Mucosa of descending colon (tissue), 3 donors: Measurements from ENCODE around the gene KDM8. TPM values are rescaled to one million over a fixed set of nuclear protein-coding genes. Genes with fewer than 3 reads are reported as not detected.

ENCODE experiments used
- ATAC-seq: fragments of 200-7000 bp; cut with Tn5 transposase; one replicate; pipeline ENCODE4 v1.9.1; 2020; ENCODE audit warnings: mild to moderate bottlenecking, moderate library complexity
- DNase-seq, 3 donors: peaks; one replicate each; pipeline ENCODE4 v3.0.0-alpha.2; 2020
- H3K36me3 ChIP-seq: fragments of 200-600 bp; one replicate; pipeline ENCODE4 v1.8.0; 2021; ENCODE audit warnings: low read depth, mild to moderate bottlenecking
- H3K4me1 ChIP-seq: fragments of 200-600 bp; one replicate; pipeline ENCODE4 v1.8.0; 2021; ENCODE audit warnings: low read depth, mild to moderate bottlenecking
- H3K4me3 ChIP-seq: fragments of 200-600 bp; one replicate; pipeline ENCODE4 v1.8.0; 2021; ENCODE audit warnings: mild to moderate bottlenecking
- H3K9me3 ChIP-seq: fragments of 200-600 bp; one replicate; pipeline ENCODE4 v1.8.0; 2021; ENCODE audit warnings: mild to moderate bottlenecking
- intact Hi-C, 2 donors: fragments of 100-400 bp; cut with DNase I in 1 of 2; cut with micrococcal nuclease in 1 of 2; formaldehyde crosslinking; loops; one replicate each; pipeline versions ENCODE4 v1.11.0 to v1.11.1; 2022; cut with DNase I, micrococcal nuclease
- total RNA-seq, 3 donors: library from RNA; stranded (reverse); fragmentation: NEBNext Ultra II Directional in 2 of 3; extraction: Animal tissue kit (Norgen Biotek cat#: 25700) in 2 of 3; gene quantifications; one replicate each; pipeline versions ENCODE4 v1.2.1 to v1.2.4, GENCODE V29; 2021 to 2023
- TF ChIP-seq, protein P1 (sequence below): fragments of 200-600 bp; IDR thresholded peaks from one replicate; pipeline ENCODE4 v1.8.0; 2022; ENCODE audit warnings: antibody characterized with exemption, mild to moderate bottlenecking
- donor health status: DM: no; HTN: no; CAD: no; lungs with moderate emphysema.
- donor health status: DM: no; HTN: no; CAD: no.
- donor health status: DM: no; HTN: yes; CAD: no.

KDM8 gene
- total RNA-seq, 3 donors from 2014 or later = 8.7 to 12.9 (median 8.9) TPM

DNA sequence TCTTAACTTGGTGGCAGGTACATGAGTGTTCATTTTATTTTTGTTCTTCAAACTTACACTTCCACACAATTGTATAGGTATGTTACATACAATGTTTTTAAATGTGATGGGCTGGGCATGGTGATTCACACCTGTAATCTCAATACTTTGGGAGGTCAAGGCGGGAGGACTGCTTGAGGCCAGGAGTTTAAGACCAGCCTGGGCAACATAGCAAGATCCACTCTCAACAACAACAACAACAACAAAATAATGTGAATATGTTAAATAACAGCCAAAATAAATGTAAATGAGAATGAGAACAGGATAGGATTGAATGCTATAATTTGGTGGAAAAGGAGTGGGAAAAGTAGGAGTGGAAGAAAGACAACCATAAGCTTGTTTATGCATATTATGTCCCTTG lies 62.7 kb downstream of the KDM8 start:
- H3K4me1 ChIP-seq = peaks cover 9% of the 10 kb centered on the region
- no peaks in the 10 kb centered on the region for H3K36me3 ChIP-seq
- H3K4me3 ChIP-seq = no peak overlapping the region
- no peaks in the 10 kb centered on the region for H3K9me3 ChIP-seq
- no peak for ATAC-seq
- DNase-seq = no peak
- intact Hi-C loops = no loop called here
- TF ChIP-seq, protein P1, sequence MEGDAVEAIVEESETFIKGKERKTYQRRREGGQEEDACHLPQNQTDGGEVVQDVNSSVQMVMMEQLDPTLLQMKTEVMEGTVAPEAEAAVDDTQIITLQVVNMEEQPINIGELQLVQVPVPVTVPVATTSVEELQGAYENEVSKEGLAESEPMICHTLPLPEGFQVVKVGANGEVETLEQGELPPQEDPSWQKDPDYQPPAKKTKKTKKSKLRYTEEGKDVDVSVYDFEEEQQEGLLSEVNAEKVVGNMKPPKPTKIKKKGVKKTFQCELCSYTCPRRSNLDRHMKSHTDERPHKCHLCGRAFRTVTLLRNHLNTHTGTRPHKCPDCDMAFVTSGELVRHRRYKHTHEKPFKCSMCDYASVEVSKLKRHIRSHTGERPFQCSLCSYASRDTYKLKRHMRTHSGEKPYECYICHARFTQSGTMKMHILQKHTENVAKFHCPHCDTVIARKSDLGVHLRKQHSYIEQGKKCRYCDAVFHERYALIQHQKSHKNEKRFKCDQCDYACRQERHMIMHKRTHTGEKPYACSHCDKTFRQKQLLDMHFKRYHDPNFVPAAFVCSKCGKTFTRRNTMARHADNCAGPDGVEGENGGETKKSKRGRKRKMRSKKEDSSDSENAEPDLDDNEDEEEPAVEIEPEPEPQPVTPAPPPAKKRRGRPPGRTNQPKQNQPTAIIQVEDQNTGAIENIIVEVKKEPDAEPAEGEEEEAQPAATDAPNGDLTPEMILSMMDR = no peak

DNA sequence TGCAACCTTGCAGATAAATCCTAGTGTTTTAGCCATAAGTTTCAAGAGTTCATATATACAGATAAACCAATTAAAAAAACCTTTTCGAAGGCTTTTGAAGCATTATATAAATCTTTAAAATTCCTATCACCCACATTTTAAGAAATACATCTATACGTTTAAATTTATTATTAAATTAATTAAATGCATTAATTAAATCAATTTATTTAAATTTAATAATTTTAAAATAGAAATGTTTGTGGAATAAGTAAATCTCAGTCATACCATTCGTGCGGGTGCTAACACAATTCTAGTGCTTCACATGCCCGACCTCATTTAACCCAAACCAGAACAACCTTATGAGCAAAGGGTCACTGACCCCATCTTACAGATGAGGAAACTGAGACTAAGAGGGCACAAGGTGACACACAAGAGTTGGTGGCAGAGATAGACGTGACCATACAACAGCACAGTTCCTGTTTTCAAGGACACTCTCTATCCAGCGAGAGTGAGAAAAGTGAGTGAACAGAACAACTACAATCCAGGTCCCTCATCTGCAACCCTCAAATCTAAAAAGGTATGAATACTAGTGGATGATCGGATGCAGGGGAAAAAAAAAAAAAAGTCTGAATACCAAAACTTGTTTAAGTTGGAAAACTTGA lies 63.8 kb downstream of the KDM8 start:
- H3K4me1 ChIP-seq = peaks cover 9% of the 10 kb centered on the region
- ATAC-seq (no peak), DNase-seq (no peak)
- H3K4me3 ChIP-seq = no peak overlapping the region
- TF ChIP-seq, protein P1 = no peak
- intact Hi-C loops = no loop called here
- H3K9me3 ChIP-seq = no peaks in the 10 kb centered on the region
- H3K36me3 ChIP-seq = no peaks in the 10 kb centered on the region

DNA sequence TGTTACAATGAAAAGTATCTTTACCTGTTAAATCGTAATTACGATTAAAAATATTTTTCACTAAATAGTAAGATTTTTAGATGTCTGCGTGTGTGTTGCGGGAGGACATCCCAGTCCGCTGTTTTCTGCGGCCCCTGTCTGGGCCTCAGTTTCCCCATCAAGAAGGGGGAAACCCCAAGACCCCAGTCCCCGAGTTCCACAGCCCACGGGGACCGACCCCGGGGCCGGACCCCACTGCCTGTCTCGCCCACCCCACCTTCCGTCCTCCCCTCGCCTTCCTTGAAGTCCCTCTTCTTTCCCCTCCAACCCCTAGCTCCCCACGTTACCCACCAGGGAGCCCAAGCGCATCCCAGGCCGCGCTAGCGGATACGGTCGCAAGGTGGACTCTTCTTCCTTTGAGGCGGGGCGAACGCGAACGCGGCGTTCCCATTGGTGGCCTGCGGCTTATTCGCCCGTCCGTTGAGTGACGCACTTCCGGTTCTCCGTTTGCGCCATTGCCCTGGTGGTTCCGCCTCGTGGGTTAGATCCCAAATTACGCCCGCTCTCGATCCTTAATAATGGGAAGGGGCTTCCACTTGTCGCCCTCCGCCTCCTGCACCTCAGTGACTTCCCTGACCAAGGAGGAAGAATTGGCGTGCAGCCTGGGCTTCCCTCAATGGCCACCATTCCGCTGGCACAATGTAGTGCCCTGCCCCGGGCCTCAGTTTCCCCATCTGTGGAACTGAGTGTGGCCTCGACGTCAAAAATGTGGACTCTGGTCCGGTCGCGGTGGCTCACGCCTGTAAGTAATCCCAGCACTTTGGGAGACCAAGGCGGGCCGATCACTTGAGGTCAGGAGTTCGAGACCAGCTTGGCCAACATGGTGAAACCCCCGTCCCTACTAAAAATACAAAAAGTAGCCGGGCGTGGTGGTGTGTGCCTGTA lies 65.3 kb downstream of the KDM8 start, which contains the start of gene NSMCE1:
NSMCE1 (minus strand) TSS at position 397 of the 924 bp plus-strand sequence. CDS start 11,202 bp downstream, outside the sequence.
- intact Hi-C loops = no loop called here
- H3K36me3 ChIP-seq = no peaks in the 10 kb centered on the region
- peaks cover 9% of the 10 kb centered on the region for H3K4me1 ChIP-seq
- ATAC-seq (peak; percentile 100), DNase-seq (peak; percentile 99)
- TF ChIP-seq, protein P1 = no peak
- peak within 1 kb of the TSS; percentile 44 for H3K4me3 ChIP-seq
- no peaks in the 10 kb centered on the region for H3K9me3 ChIP-seq

DNA sequence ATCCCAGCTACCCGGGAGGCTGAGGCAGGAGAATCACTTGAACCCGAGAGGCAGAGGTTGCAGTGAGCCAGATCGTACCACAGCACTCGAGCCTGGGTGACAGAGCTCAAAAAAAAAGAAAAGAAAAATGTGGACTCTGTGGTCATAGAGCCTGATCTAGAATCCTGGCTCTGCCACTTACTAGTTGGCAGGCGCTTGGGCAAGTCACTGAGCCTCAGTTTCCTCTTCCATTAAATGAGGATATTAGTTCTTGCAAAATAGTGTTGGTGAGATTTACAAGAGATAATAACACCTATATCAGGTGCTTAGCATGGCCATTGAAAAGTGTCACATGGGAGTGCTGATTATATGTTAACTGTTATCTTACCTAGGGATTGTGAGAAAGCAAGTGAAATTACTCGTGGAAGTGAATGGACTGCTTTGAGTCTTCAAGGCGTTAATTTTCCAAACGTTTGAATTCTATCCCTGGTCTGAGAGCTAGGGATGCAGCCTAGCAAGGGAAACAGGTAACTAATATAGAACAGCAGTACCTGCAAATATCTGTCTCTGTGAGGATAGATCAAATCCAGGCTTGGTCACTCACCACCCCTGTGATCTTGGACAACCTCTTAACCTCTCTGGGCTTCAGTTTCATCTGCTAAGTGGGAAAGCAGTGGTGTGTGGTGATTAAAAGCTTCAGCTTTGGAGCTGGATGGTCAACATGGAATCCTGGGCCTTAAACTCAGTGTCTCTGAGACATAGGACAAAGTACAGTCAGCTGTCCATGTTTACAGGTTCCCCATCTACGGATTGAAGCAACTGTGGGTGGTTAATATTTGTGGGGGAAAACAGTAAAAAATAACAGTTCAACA lies 66.2 kb downstream of the KDM8 start:
- intact Hi-C loops = no loop called here
- no peak for ATAC-seq
- H3K9me3 ChIP-seq = no peaks in the 10 kb centered on the region
- TF ChIP-seq, protein P1 = no peak
- H3K36me3 ChIP-seq = no peaks in the 10 kb centered on the region
- H3K4me3 ChIP-seq = no peak overlapping the region
- no peak for DNase-seq
- peaks cover 9% of the 10 kb centered on the region for H3K4me1 ChIP-seq

DNA sequence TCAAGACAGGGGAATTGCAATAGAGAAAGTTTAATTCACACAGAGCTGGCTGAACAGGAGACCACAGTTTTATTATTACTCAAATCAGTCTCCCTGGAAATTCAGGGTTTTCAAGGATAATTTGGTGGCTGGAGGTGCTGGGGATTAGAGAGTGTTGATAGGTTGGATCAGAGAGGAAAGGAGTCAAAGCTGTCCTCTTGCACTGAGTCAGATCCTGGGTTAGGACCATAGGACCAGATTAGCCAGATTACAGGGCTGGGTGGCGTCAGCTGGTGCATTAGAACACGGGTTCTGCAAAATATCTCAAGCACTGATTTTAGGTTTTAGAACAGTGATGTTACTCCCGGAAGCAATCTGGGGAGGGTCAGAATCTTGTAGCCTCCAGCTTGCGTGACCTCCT lies 67.0 kb downstream of the KDM8 start:
- ATAC-seq (no peak), DNase-seq (no peak)
- Histone ChIP-seq H3K36me3 (no peaks in the 10 kb centered on the region), H3K9me3 (no peaks in the 10 kb centered on the region), H3K4me3 (no peak overlapping the region), H3K4me1 (peaks cover 9% of the 10 kb centered on the region)
- intact Hi-C loops = no loop called here
- TF ChIP-seq, protein P1 = no peak
